HG03342 (cell line): ENCODE measurements around the gene CLSTN2.

Experiments used
- ATAC-seq: cut with Tn5 transposase; IDR thresholded peaks from one replicate; pipeline ENCODE4 v1.9.1; 2021; ENCODE audit warnings: mild to moderate bottlenecking, moderate library complexity; ENCODE audit not compliant: unreplicated experiment

CLSTN2 gene

DNA sequence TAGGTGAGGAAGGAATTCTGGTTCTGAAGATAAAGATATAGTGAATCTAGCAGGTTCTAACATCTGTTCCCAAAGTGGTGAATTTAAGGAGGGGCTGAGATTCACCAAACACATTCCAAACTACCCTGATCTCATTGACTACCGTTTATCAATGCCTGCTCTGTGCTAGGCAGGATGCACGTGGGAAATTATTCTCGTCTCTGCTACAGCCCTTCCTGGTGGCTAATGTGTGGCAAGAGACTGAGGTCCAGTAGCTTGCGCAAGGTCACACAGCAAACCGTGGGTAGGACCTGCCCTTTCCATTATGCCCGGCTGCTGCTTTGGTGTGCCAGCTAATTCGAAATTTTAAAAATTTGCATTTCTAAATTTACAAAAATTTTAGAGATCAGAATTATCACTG, 533.4 kb downstream of the CLSTN2 start:
- no peak for ATAC-seq

DNA sequence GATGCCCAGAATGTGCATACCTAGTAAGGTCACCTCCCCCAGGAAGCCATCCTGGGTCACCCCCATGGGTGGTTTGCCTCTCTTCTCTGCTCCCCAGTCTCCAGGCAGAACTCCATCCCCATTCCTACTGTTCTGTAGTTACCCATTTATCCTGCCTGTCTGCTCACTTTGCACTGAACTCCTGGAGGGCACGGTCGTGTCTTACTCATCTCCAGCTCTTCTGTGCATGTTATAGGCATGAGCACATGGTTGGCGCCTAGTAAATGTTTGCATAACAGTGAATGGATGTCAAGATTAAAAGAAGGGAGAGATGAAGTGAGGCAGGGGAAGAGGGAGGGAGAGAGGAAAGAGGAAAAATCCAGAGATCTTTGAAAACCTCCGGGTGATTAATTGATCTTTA, 534.5 kb downstream of the CLSTN2 start:
- no peak for ATAC-seq

DNA sequence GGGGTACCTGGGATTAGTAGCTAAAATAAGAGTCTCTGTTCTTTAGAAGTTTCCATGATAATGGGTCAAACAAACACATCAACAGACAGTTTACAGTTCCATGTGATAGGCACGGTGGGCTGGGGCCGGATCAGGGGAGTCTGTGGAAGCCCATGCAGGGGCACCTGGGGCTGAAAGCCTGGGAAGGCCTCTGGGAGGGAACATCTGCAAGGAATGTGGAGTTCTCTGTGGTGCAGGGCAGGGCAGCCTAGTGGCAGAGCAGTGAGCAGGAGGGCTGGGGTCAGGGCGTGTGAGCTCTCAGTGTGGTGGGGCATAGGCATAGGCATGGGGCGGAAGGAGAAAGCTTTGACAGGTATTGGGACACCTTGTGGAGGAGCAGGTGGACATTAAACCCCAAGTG, 535.2 kb downstream of the CLSTN2 start:
- ATAC-seq: no peak

DNA sequence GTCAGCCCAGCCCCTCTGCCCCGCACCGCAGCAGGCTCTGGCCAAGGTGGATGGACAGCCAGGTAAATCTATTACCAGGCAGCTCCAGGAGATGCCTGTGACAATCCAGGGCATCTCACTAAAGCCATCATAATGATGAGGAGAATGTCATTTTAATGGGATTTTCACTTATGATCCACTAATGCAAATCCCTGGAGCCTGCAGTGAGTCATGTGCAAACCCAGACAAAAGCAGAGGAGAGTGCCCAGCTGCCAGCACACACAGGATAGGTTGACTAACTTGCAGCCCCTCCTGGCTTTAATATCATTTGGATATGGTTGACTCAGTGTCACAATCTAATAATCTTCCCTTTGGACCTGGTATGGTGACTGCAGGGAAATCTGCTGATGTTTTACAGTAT, 536.0 kb downstream of the CLSTN2 start:
- ATAC-seq: no peak

DNA sequence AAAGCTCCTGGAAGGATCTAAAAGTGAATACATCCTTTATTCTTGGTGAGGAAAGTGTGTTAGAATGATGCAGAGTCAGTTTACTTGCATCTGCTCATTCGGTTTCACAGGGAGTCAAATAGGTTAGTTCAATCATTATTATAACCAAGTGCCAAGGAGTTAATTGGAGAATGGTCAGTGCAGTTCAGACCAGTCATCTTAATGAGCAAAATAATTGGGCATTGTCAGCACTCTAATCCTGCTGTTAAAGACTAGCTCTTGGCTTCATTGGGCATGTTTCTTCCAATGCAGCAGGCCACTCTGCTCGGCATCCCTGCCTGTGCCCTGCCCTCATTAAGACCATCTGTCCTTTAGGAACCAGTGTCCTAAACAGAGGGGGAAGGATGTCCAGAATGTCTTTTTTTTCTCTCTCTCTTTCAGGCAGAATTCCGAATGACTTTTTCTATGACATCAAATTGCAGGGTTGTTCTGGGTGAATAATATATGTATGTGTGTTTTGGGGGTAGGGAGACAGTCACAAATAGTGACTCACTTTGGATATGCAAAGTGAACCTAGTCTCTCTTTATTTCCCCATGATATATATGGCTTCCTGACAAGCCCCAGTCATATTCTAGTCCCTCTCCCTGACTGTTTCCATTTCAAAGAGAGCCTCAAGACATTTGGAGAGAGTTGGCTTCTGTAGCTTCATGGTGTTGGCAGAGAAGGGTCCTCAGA, 537.5 kb downstream of the CLSTN2 start:
- ATAC-seq: no peak

DNA sequence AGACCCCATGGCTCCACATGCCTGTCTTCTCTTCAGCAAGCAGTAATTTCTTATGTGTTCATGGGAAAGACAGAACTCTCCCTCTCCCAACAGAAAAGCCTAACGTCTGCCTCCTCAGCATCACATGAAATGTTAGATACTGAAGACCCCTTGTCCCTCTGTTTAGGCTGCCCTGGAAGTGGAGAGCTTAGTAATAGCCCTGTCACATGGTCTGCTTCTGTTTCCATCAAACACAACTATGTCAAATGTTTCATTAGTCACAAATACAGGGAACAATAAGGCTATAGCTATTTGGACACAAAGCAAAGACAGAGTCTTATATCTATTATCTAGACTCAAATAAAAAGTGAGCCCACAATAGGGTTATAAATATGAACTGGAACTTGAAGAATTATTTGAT, 552.6 kb downstream of the CLSTN2 start:
- no peak for ATAC-seq

DNA sequence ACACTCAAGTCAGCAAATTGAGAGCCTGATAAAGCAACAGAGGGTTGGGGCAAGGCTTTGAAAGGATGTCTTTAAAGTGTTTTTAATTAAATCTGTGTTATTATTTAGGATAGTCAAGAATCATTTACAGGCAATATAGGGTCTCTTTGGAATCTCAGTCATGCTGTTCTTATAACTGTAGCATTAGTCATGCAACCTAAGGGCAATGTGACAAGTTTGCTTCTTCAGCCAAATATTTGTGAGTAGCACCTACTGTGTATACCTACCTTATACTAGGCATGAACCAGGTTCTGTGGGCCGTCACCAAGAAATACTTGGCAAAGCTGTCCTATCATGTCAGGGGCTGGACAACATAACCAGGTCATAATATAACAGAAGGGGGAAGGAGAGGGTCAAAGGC, 558.3 kb downstream of the CLSTN2 start:
- no peak for ATAC-seq

DNA sequence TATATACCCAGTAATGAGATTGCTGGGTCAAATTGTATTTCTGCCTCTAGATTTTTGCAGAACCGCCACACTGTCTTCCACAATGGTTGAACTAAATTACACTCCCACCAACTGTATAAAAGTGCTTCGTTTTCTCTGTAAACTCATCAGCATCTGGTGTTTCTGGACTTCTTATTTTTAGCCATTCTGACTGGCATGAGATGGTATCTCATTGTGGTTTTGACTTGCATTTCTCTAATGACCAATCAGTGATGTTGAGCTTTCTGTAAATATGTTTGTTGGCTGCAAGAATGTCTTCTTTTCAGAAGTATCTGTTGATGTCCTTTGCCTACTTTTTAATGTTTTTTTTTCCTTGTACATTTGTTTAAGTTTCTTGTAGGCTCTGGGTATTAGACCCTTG, 560.0 kb downstream of the CLSTN2 start:
- ATAC-seq: no peak

DNA sequence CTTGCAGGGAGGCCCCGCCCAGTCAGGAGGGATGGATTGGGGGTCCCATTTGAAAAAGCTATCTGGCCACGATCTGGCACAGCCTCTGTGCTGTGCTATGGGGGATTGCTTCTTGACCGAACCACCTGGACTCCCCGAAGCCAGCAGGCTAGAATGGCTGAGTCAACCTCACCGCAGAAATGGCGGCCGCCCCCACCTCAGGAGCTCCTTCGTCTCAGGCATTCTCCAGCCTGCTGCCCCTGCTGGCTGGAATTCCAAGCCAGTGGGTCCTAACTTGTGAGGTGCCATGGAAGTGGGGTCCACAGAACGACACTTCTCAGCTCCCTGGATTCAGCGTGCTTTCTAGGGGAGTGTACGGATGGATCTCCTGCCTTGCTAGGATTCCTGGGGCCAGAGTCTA, 562.3 kb downstream of the CLSTN2 start:
- no peak for ATAC-seq

DNA sequence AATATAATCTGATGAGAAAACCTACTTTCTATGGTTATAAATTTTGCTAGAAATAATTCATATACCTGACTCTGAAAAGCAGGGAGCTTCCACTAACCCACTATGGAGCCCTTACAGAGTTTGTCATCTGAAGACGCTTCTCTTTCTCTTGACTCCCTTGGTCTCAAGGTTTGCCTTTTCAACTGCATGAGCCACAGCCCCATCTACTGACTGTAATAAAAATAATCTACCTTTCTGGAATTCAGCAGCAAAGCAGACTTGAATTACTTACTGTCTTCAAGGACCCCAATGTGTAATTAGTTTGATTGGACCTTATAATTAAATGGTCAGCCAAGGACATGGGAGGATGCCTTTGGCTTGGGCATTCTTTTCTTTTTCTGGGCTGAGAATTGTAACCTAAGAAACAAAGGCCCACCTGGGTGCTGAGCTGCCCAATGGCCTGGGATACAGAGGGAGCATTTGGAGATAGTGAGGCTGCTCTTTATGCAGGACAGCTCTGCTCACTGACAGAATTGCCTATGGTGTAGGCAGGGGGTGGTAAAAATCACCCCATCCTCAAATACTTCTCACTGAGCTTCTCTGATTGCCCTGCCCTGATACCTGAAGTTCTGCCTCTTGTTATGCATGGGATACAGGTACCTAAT, 564.3 kb downstream of the CLSTN2 start:
- no peak for ATAC-seq

DNA sequence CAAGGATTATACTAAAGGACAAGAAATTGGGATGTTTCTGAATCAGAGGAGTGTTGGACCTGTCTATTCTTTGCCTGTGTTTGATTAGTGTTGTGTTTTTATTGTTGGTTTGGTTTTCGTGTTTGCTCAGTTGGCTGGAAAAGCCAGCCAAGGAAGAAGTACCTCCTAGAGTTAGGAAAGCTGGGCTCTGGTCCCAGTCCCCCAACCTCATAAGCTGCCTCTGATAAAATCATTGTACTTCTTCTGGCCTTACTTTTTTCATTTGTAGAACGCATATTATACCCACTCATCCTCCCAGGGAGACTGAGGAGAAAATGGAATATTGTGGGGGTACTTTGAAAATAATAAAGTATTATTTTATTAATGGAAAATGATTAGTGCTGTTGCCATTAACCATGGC, 565.5 kb downstream of the CLSTN2 start:
- ATAC-seq: no peak

DNA sequence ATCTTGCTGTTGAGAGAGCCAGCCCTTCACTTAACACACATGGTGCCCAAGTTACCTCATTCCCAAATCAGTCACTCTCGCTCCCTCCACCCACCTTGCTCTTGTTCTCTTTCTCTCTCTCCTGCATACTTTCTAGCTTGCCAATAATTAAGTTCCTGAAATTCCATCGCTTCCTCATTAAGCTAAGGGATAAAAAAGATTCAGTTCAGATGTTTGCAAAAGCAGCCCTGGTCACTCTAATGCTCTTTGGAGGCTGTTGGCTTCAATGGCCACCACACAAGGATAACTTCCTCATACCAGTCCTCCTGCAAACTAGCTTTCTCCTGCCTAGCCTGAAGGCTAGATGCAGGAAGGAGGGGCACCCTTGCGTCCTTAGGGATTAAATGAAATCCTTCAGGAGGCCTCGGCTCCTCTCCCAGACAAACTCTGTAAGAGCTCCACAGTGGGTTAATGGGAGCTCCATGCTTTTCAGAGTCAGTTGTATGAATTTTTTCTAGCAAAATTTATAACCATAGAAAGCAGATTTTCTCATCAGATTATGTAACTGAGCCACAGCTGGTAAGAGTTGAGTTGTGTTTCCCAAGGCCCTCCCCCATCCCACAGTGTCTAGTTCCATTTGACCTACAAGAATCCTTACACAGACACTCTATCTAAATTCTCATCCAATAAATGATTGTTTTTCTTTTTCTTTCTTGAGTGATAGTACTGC, 566.2 kb downstream of the CLSTN2 start:
- ATAC-seq: no peak

DNA sequence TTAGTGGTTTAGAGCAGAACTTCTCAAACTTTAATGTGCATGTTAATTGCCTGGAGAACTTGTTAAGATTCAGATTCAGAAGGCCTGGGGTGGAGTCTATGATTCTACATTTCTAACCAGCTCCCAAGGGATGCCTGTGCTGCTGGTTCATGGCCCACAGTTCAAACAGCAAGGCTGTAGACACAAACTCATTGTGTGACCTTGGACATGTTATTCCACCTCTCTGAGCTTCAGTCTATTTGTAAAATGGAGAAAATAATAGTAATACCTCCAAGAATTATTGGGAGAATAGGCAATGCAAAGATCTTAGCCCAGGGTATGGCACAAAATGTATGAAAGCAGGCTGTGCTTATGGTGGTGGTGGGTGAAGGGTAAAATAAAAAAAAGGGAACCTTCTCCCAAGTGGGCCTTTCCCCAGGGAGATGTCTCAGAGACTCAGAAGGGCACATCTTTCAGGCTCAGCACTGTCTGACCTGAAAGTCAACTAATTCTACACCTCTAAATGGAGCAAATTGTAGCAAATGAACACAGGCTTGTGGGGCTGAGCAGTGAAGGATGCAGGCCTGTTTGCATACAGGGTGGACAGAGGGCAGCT, 566.9 kb downstream of the CLSTN2 start:
- no peak for ATAC-seq

DNA sequence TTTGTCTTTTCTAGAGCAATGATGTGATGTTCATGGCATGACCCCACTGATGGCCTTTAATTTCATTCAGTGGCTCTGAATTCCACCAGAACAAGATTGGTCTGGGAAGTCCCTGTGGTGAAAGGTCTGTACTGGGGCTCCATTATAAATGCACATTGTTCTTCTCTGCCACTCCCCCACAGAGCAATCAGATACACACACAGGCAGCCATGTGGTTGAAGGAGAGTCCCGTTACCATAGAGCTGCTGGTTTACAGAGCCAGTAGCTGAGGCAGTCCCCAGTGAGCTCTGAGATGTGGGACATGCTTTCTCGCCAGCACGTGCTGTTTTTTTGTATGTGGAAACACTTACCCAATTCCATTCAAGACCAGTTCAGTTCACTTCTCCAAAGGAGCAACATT, 570.2 kb downstream of the CLSTN2 start:
- peak; percentile 75 for ATAC-seq

DNA sequence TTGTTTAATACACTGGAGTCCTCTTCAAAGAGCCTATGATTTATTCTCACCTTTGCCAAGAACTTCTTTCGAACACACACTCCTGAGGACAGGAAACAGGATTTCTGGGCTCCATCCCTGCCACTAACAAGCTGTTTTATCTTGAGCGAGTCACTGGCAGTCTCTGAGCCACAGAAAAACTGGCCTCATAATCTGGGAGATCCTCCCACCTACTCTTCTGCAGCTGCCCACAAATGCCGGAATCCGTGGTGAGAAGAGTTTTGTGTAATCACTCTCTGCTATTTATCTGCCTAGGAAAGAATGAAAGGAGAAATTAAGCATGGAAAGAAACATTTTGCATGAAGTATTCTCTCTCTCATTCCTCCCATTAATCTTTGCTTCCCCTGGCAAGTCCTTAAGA, 570.9 kb downstream of the CLSTN2 start:
- ATAC-seq: no peak

DNA sequence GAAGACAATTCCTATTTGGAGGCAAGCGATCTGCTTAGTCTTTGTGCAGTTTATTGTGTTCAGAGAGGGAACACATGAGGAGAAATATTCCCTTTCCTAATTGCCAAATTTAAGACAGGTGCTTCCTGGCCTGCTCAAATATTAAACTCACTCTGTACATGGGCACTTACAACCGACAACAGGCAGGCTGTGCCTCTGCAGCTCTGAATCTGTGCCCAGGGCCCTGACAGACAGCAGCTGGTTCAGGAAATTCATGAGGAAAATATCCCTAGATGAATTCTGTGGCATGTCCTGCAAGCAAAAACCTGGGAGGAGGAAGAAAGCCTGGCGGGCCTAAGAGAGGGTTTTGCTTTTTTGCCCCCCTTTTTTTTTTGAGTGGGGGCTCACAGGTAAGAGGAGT, 573.6 kb downstream of the CLSTN2 start:
- no peak for ATAC-seq

DNA sequence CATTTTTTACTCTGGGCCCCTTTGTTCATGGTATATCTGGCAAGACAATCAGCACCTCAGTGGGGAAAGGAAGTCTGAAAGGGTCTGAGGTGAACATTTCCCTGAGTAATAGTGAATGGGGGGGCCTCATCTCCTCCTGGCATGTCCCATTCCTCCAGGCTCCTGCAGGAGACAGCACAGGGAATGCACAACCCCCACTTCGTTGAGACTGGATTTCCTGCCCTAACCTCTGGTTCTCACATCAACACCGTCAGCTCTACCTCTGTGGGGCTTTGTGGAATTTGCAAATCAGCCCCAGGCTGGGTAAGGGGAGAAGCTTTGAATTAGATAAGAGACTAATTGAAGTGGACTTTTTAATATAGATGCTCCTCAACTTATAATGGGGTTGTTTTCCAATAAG, 574.5 kb downstream of the CLSTN2 start:
- no peak for ATAC-seq

DNA sequence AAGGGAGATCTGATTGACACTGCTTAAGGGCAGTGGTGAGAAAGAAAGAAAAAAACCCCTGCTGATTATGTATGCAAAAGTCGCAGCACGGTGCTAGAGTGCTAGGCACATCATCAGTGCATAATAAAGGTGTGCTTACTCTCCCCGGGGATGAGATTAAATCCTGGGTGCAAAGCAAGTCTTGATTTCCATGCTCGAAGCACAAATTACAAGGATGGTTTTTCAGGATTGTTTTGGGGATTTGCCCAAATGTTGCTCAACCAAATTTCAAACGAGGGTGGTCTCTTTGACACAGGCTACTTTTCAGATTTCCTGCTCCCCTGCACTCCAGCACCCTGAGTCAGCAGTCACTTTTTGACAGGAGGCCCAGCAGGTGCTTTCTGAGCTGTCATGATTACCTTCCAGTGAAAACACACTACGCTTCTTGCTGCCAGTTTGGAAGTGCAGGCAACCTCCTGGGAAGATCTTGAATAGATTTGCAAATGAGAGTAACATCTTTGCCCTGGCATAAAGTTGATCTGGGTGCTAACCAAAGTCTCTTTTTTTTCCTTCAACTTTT, 575.4 kb downstream of the CLSTN2 start:
- ATAC-seq: no peak

DNA sequence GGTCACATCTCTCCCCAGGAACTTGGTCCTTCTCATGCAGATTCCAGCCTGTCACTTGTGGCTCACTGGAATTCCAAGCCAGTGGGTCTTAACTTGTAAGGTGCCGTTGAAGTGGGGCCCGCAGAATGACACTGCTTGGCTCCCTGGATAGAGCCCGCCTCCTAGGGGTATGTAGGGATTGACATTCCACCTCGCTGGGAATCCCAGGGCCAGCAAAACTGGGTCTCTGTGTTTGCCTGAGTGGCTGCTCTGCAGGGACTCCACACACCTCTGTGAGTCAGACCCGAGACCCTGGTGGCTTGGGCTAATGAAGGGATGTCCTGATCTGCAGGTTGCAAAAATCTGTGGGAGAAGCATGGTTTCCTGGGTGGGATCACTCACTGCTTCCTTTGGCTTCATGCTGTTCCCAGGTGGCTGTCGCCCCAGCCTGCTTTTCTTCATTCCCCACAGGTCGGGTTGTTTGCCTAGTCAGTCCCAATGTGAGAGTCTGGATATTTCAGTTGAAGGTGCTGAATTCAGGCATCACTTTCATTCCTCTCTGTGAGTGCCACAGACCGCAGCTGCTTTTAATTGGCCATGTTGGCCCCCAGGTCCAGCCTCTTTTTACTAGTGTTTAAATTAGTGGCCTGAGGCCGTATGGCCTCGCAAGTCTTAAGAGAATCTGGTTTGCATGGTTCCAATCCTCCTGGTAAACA, 586.9 kb downstream of the CLSTN2 start:
- ATAC-seq: no peak

DNA sequence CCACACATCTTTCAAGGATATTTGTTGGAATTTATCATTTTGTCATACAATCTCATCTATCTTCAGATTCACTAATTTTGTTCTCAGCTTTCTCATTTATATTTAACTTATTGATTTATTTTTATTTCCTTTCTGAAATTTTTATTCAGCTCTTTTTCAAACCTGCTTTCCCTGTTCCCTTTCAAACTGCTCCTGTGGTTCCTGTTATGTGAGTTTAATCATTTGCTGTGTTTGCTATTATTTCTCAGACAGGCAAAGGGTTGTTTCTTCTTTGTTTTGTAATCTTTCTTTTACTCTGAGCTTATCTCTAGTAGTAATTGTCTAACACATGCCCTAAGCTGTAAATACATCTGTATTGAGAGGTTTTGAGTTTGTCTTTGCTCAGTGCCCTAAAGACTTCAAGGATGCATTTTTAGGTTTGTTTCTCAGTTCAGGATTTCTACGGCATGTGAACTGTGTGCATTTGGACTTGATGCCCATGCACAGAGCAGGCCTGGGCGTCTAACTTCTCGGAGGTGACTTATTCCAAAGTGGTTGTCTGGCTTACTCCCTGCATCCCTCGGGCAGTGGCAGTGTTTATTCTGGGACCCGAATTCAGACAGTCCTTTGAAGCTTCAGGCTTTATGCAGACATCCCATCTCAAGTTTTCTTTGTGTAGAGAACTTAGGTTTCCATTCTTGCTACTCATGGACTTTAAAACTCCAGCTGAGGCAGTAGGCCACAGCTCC, 587.8 kb downstream of the CLSTN2 start:
- ATAC-seq: no peak
